K562 (cell line): ENCODE measurements around the gene CCDC9. TPM values are rescaled to one million over a fixed set of nuclear protein-coding genes. Genes with fewer than 3 reads are reported as not detected.
A peak's percentile ranks its signal among the peaks of the same experiment; 100 is the strongest.

Experiments used
- ADNP ChIP-seq: fragments of 200-800 bp; sonication (Bioruptor generic); IDR thresholded peaks from 2 replicates; pipeline ENCODE4 v1.6.1; 2016; ENCODE audit warnings: missing genetic modification characterization, missing compliant biosample characterization
- BRD4 ChIP-seq: fragments of 200-600 bp; sonication (generic); IDR thresholded peaks from 2 replicates; pipeline ENCODE4 v1.6.1; 2017; ENCODE audit warnings: inconsistent platforms
- E2F6 ChIP-seq, 2 experiments: IDR thresholded peaks; 2 replicates each; pipeline ENCODE4 v1.6.1; 2011; ENCODE audit warnings: borderline replicate concordance in 1 of 2, control low read depth in 1 of 2, low read depth in 1 of 2, low read length in 1 of 2, mild to moderate bottlenecking in 1 of 2, mixed read lengths in 1 of 2, moderate library complexity in 1 of 2; ENCODE audit not compliant: insufficient read depth in 1 of 2, insufficient read length in 1 of 2, poor library complexity in 1 of 2, severe bottlenecking in 1 of 2; ENCODE audit errors: extremely low read depth in 1 of 2
- ELF2 ChIP-seq: fragments of 250-450 bp; sonication (Bioruptor Pico); IDR thresholded peaks from 2 replicates; pipeline ENCODE4 v1.5.0; 2021; ENCODE audit warnings: mild to moderate bottlenecking
- GTF2A2 ChIP-seq: IDR thresholded peaks from 2 replicates; pipeline ENCODE4 v1.6.1; 2016; ENCODE audit warnings: mild to moderate bottlenecking, missing genetic modification characterization, missing compliant biosample characterization
- HMBOX1 ChIP-seq: sonication (generic); IDR thresholded peaks from 2 replicates; pipeline ENCODE4 v1.6.1; 2016
- IRF2 ChIP-seq: sonication (generic); formaldehyde crosslinking; IDR thresholded peaks from 2 replicates; pipeline ENCODE4 v1.8.1; 2022; ENCODE audit warnings: mild to moderate bottlenecking, missing genetic modification reagents
- MEF2D ChIP-seq: conservative IDR thresholded peaks from 2 replicates; pipeline ENCODE4 v1.6.1; 2016; ENCODE audit warnings: low read depth, missing genetic modification characterization, missing compliant biosample characterization
- SAP30 ChIP-seq: fragments of 200-600 bp; sonication (generic); IDR thresholded peaks from 2 replicates; pipeline ENCODE4 v1.6.1; 2012; ENCODE audit warnings: borderline replicate concordance, low read depth, mild to moderate bottlenecking, moderate library complexity, low read length, control low read depth, inconsistent platforms; ENCODE audit not compliant: insufficient read depth, poor library complexity, severe bottlenecking
- TAF7 ChIP-seq: fragments of 450-650 bp; IDR thresholded peaks from 2 replicates; pipeline ENCODE4 v1.6.1; 2016; ENCODE audit warnings: missing genetic modification characterization, missing compliant biosample characterization
- TCF3 ChIP-seq: sonication (generic); formaldehyde crosslinking; IDR thresholded peaks from 2 replicates; pipeline ENCODE4 v1.4.0; 2020; ENCODE audit warnings: mild to moderate bottlenecking, missing genetic modification reagents
- ZBTB43 ChIP-seq: sonication (generic); formaldehyde crosslinking; IDR thresholded peaks from 2 replicates; pipeline ENCODE4 v1.8.0; 2023; ENCODE audit warnings: mild to moderate bottlenecking, missing genetic modification reagents
- ZNF197 ChIP-seq: fragments of 200-800 bp; sonication (Bioruptor generic); IDR thresholded peaks from 2 replicates; pipeline ENCODE4 v1.6.1; 2016; ENCODE audit warnings: low read depth, missing genetic modification characterization, missing compliant biosample characterization
- ZNF561 ChIP-seq: fragments of 450-650 bp; formaldehyde crosslinking; conservative IDR thresholded peaks from 2 replicates; pipeline ENCODE4 v1.4.0; 2020; ENCODE audit warnings: mild to moderate bottlenecking, moderate library complexity
- ZNF780A ChIP-seq: fragments of 250-450 bp; sonication (Bioruptor Pico); IDR thresholded peaks from 2 replicates; pipeline ENCODE4 v1.5.0; 2021; ENCODE audit warnings: mild to moderate bottlenecking
- polyA plus RNA-seq, 8 experiments: library from polyadenylated mRNA; depleted of rRNA in 4 of 8; stranded (reverse) in 5 of 8; unstranded in 3 of 8; fragments of >200 nt; fragmentation: Nextera tagmentation in 2 of 8; fragmentation: Illumina TruSeq in 1 of 8; extraction: Ambion mirVana in 2 of 8; extraction: Trizol in 1 of 8; gene quantifications; 2 replicates each; pipeline versions ENCODE4 v1.2.1 to v1.2.3, GENCODE V29; 2011 to 2014; ENCODE audit warnings: inconsistent platforms in 1 of 8, missing spikeins in 1 of 8
- total RNA-seq, 7 experiments: library from RNA; depleted of rRNA in 6 of 7; stranded (reverse); fragments of >200 nt in 6 of 7; fragmentation: Illumina TruSeq in 2 of 7; extraction: Trizol in 2 of 7; gene quantifications; 2 replicates each; pipeline versions ENCODE4 v1.2.1 to v1.2.3, GENCODE V29; 2011 to 2021; ENCODE audit warnings: low replicate concordance in 1 of 7
- TF ChIP-seq, protein P1 (sequence below): sonication (generic); formaldehyde crosslinking; IDR thresholded peaks from 2 replicates; pipeline ENCODE4 v1.8.0; 2022; ENCODE audit warnings: missing genetic modification reagents, mild to moderate bottlenecking, borderline replicate concordance
- TF ChIP-seq, protein P2 (sequence below): sonication (generic); formaldehyde crosslinking; IDR thresholded peaks from 2 replicates; pipeline ENCODE4 v1.8.0; 2022; ENCODE audit warnings: missing genetic modification reagents, mild to moderate bottlenecking, moderate library complexity, borderline replicate concordance

CCDC9 gene
- total and polyA plus RNA-seq, 9 of the 15 experiments (the other 6 are each of a cell fraction or from before 2014, with no cell fraction given) = 0.23 to 38.6 (median 8.4) TPM

DNA sequence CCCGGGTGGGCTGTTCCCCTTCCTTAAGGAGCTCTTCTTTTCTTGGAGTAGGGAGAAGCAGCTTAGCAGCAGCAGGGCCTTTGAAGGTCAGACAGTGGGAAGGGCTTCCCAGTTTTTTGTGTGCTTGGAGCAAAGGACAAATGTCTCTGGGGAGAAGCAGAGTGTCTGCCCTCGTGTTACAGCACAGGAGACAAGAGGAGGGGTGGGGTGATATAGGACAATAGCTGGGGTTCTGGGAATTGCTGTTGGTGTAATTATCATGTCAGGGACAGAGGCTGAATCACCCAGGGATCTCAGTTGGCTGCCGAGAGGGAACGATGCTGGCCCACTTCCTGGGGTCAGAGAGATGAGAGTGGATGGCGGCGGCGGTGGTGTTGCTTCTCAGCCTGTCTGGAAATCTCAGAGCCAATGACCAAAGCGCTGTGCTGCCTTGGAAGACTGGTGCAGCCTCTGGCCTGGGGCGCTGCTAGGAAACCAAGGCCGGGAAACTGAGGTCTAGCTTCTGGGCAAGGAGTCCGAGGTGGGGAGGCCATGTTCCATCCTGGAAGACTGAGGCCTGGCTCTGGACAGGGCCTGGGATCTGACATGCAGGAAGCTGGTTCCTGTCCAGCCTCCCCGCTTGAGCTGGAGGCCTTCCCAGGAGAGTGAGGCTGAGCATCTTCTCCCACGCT, 19.6 kb downstream of the CCDC9 start (continued):
- TF ChIP-seq, protein P1, sequence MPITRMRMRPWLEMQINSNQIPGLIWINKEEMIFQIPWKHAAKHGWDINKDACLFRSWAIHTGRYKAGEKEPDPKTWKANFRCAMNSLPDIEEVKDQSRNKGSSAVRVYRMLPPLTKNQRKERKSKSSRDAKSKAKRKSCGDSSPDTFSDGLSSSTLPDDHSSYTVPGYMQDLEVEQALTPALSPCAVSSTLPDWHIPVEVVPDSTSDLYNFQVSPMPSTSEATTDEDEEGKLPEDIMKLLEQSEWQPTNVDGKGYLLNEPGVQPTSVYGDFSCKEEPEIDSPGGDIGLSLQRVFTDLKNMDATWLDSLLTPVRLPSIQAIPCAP (CRISPR knock-in tag) = no peak
- TF ChIP-seq, protein P2, sequence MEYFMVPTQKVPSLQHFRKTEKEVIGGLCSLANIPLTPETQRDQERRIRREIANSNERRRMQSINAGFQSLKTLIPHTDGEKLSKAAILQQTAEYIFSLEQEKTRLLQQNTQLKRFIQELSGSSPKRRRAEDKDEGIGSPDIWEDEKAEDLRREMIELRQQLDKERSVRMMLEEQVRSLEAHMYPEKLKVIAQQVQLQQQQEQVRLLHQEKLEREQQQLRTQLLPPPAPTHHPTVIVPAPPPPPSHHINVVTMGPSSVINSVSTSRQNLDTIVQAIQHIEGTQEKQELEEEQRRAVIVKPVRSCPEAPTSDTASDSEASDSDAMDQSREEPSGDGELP (CRISPR knock-in tag) = 0 out of 2 replicates have a peak, but pooled peaks have one; percentile 8
- TF ChIP-seq ADNP (tag) (no peak), ZNF197 (CRISPR knock-in tag) (no peak), TCF3 (CRISPR knock-in tag) (peak; percentile 5; the same call in 1 of the 2 replicates), ZNF780A (CRISPR knock-in tag) (no peak), E2F6 (IDR thresholded peaks at IDR 0.05; ENCODE audit: borderline replicate concordance in 1 of 2, extremely low read depth in 1 of 2, insufficient read depth in 1 of 2, insufficient read length in 1 of 2, low read depth in 1 of 2, low read length in 1 of 2, poor library complexity in 1 of 2, severe bottlenecking in 1 of 2) (peak in 1 of 2 experiments; percentile 7), MEF2D (tag) (no peak), GTF2A2 (tag) (no peak), HMBOX1 (no peak), ELF2 (CRISPR knock-in tag) (no peak), BRD4 (no peak), ZBTB43 (CRISPR knock-in tag) (no peak), SAP30 (peak; percentile 9), IRF2 (CRISPR knock-in tag) (no peak), TAF7 (no peak), ZNF561 (CRISPR knock-in tag) (no peak)
